ENCODE results near the gene TOP1. TPM values are rescaled to one million over a fixed set of nuclear protein-coding genes. Genes with fewer than 3 reads are reported as not detected.

TOP1 gene
- polyA plus RNA-seq, 3 donors: 6.9 to 11.5 (median 11.5) TPM

DNA sequence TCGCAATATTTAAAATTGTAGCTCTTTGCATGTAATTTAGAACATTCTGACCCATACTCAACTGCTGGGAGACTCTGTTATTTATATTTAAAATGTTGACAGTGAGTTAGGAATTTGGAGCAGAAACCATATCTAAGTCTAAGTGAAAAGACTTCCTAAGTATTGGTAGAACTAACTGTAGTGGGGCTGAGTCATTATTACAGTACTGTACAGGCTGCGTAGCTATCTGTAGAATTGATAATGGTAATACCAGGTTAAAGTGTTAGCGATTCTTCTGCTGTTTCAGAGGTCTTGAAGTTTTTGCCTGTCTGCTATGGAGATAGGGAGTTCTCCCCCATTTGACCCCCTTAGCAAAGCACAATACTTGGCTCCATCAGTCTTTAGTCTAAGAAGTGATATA is 3.6 kb downstream of the TOP1 start:
- Histone ChIP-seq H3K4me2 (replicated peaks; ENCODE audit: extremely low read depth, low read length, poor library complexity, severe bottlenecking) (peak overlapping the region; percentile 84), H2AFZ (ENCODE audit: insufficient read depth, low read depth, low read length, poor library complexity, severe bottlenecking) (no peak overlapping the region), H3K4me1 (ENCODE audit: control insufficient read depth in 1 of 2, insufficient read depth in 2 of 2, low read length in 2 of 2) (peaks cover 34 to 56% of the 10 kb centered on the region in 2 donors), H3K79me2 (ENCODE audit: insufficient read depth, low read length) (peaks cover 87% of the 10 kb centered on the region), H3K9ac (ENCODE audit: insufficient read depth, low read length, poor library complexity, severe bottlenecking) (no peak overlapping the region), H3K27ac (ENCODE audit: low read depth in 1 of 2, low read length in 2 of 2) (no peak overlapping the region), H3K27me3 (ENCODE audit: control insufficient read depth in 2 of 2, insufficient read depth in 2 of 2, low read length in 2 of 2) (no peaks in the 10 kb centered on the region), H3K9me3 (replicated peaks in 1 of 2; ENCODE audit: control insufficient read depth in 1 of 2, insufficient read depth in 1 of 2, low read length in 2 of 2) (no peaks in the 10 kb centered on the region), H3K4me3 (replicated peaks in 1 of 3; ENCODE audit: low read depth in 2 of 3, low read length in 3 of 3) (peak overlapping the region in 1 of 3 experiments; percentile 88), H4K20me1 (ENCODE audit: insufficient read depth, low read length) (peaks cover 83% of the 10 kb centered on the region), H3K36me3 (replicated peaks in 1 of 2; ENCODE audit: control insufficient read depth in 1 of 2, insufficient read depth in 2 of 2, low read length in 2 of 2) (peaks cover 4 to 32% of the 10 kb centered on the region in 2 donors)
- H3K27ac Mint-ChIP-seq: no peak overlapping the region
- H3K9me3 Mint-ChIP-seq: peaks cover 0 to 3% (median 0%) of the 10 kb centered on the region in 7 donors
- no peaks in the 10 kb centered on the region for H3K27me3 Mint-ChIP-seq (ENCODE audit: low read depth in 3 of 3)
- DNase-seq: no peak
- WGBS (ENCODE audit: insufficient coverage): 100% methylated on average over 1 of the region's 3 CpGs
- peaks cover 75% of the 10 kb centered on the region for H3K4me1 Mint-ChIP-seq
- intact Hi-C loops (cut with micrococcal nuclease): loop anchor here in 1 of 2 donors (10.0 kb wide), 1 partner anchor 63 kb away; no protein-coding TSS in a partner anchor
- H3K36me3 Mint-ChIP-seq: peaks cover 57 to 60% of the 10 kb centered on the region in 2 donors
- no peak overlapping the region for H3K4me3 Mint-ChIP-seq
- TF ChIP-seq, protein P1, sequence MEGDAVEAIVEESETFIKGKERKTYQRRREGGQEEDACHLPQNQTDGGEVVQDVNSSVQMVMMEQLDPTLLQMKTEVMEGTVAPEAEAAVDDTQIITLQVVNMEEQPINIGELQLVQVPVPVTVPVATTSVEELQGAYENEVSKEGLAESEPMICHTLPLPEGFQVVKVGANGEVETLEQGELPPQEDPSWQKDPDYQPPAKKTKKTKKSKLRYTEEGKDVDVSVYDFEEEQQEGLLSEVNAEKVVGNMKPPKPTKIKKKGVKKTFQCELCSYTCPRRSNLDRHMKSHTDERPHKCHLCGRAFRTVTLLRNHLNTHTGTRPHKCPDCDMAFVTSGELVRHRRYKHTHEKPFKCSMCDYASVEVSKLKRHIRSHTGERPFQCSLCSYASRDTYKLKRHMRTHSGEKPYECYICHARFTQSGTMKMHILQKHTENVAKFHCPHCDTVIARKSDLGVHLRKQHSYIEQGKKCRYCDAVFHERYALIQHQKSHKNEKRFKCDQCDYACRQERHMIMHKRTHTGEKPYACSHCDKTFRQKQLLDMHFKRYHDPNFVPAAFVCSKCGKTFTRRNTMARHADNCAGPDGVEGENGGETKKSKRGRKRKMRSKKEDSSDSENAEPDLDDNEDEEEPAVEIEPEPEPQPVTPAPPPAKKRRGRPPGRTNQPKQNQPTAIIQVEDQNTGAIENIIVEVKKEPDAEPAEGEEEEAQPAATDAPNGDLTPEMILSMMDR (IDR thresholded peaks at IDR 0.05): no peak

DNA sequence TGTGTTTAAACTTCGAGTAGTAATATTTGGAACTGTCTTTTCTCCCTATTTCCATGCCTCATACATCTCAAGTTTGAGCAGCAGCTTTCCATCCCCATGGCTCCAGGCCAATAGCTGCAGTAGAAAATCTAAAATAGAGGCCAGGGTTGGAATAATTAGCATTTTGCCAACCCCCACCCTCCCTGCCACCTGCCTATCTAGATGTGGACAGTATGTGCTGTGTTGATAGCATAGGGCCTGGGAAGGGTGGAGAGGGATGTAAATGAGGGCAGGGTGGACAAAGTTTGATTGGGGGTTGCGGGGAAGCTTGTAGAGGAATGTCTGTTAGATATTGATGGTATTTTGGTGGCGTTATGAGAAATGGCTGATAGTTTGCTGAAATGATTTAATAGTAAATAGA is 5.6 kb downstream of the TOP1 start:
- Histone ChIP-seq H3K4me3 (replicated peaks in 1 of 3; ENCODE audit: low read depth in 2 of 3, low read length in 3 of 3) (no peak overlapping the region), H3K9ac (ENCODE audit: insufficient read depth, low read length, poor library complexity, severe bottlenecking) (no peak overlapping the region), H4K20me1 (ENCODE audit: insufficient read depth, low read length) (peaks cover 100% of the 10 kb centered on the region), H3K4me1 (ENCODE audit: control insufficient read depth in 1 of 2, insufficient read depth in 2 of 2, low read length in 2 of 2) (peaks cover 32 to 48% of the 10 kb centered on the region in 2 donors), H3K79me2 (ENCODE audit: insufficient read depth, low read length) (peaks cover 100% of the 10 kb centered on the region), H3K9me3 (replicated peaks in 1 of 2; ENCODE audit: control insufficient read depth in 1 of 2, insufficient read depth in 1 of 2, low read length in 2 of 2) (no peaks in the 10 kb centered on the region), H3K4me2 (replicated peaks; ENCODE audit: extremely low read depth, low read length, poor library complexity, severe bottlenecking) (no peak overlapping the region), H2AFZ (ENCODE audit: insufficient read depth, low read depth, low read length, poor library complexity, severe bottlenecking) (no peak overlapping the region), H3K27me3 (ENCODE audit: control insufficient read depth in 2 of 2, insufficient read depth in 2 of 2, low read length in 2 of 2) (no peaks in the 10 kb centered on the region), H3K27ac (ENCODE audit: low read depth in 1 of 2, low read length in 2 of 2) (no peak overlapping the region), H3K36me3 (replicated peaks in 1 of 2; ENCODE audit: control insufficient read depth in 1 of 2, insufficient read depth in 2 of 2, low read length in 2 of 2) (peaks cover 4 to 32% of the 10 kb centered on the region in 2 donors)
- TF ChIP-seq, protein P1 (IDR thresholded peaks at IDR 0.05): no peak
- DNase-seq: no peak
- no peaks in the 10 kb centered on the region for H3K27me3 Mint-ChIP-seq (ENCODE audit: low read depth in 3 of 3)
- 100% methylated on average over 2 of the region's 3 CpGs for WGBS (ENCODE audit: insufficient coverage)
- peak overlapping the region in 1 of 7 donors; percentile 26 for H3K27ac Mint-ChIP-seq
- H3K9me3 Mint-ChIP-seq: peaks cover 0 to 3% (median 0%) of the 10 kb centered on the region in 7 donors
- peaks cover 81% of the 10 kb centered on the region for H3K4me1 Mint-ChIP-seq
- H3K36me3 Mint-ChIP-seq: peaks cover 57 to 73% of the 10 kb centered on the region in 2 donors
- no peak overlapping the region for H3K4me3 Mint-ChIP-seq
- intact Hi-C loops (cut with micrococcal nuclease): loop anchor here in 1 of 2 donors (10.0 kb wide), 1 partner anchor 61 kb away; no protein-coding TSS in a partner anchor

All from CD14-positive monocyte (primary cell).